OCI-LY3 (cell line): Measurements from ENCODE around the gene APBB2.

Source experiments
- H2AFZ ChIP-seq: fragments of 200-600, 300-600 bp; shearing (Covaris generic); 2 replicates; pipeline ENCODE4 v1.6.0; 2014; ENCODE audit warnings: antibody characterized with exemption, low read depth, low read length
- H3K27ac ChIP-seq: fragments of 200-600, 300-600 bp; sonication (generic); 2 replicates; pipeline ENCODE4 v1.5.1; 2014; ENCODE audit warnings: mild to moderate bottlenecking, low read length, moderate library complexity, mixed read lengths
- H3K27me3 ChIP-seq: fragments of 200-600, 300-600 bp; sonication (generic); 2 replicates; pipeline ENCODE4 v1.6.1; 2014; ENCODE audit warnings: low read depth, low read length, mixed read lengths
- H3K36me3 ChIP-seq: fragments of 200-600, 300-600 bp; sonication (generic); replicated peaks from 2 replicates; pipeline ENCODE3; 2014; ENCODE audit warnings: low read depth, low read length, mixed read lengths
- H3K4me1 ChIP-seq: fragments of 300-600, 200-600 bp; sonication (generic); 2 replicates; pipeline ENCODE4 v1.6.1; 2014; ENCODE audit warnings: low read length, mixed read lengths
- H3K4me2 ChIP-seq: fragments of 200-600, 300-600 bp; sonication (generic); 2 replicates; pipeline ENCODE4 v1.6.1; 2014; ENCODE audit warnings: low read length, mixed read lengths
- H3K4me3 ChIP-seq: fragments of 300-600, 200-600 bp; sonication (generic); 2 replicates; pipeline ENCODE4 v1.5.1; 2014; ENCODE audit warnings: antibody characterized with exemption, mild to moderate bottlenecking, low read length, moderate library complexity
- H3K79me2 ChIP-seq: fragments of 300-600, 200-600 bp; shearing (Covaris generic); 2 replicates; pipeline ENCODE4 v1.6.1; 2014; ENCODE audit warnings: mild to moderate bottlenecking, low read length, mixed read lengths
- H3K9ac ChIP-seq: fragments of 300-600, 200-600 bp; shearing (Covaris generic); 2 replicates; pipeline ENCODE4 v1.6.0; 2014; ENCODE audit warnings: mild to moderate bottlenecking, low read length, moderate library complexity
- H3K9me3 ChIP-seq: fragments of 200-600, 300-600 bp; shearing (Covaris generic); 2 replicates; pipeline ENCODE4 v1.6.1; 2014; ENCODE audit warnings: low read length, mixed read lengths; ENCODE audit not compliant: insufficient read depth
- H4K20me1 ChIP-seq: fragments of 200-600, 300-600 bp; sonication (generic); 2 replicates; pipeline ENCODE4 v1.6.1; 2016; ENCODE audit warnings: low read length, mixed read lengths; ENCODE audit not compliant: insufficient read depth
- CTCF ChIP-seq: fragments of 200-600, 300-600 bp; sonication (generic); IDR thresholded peaks from 2 replicates; pipeline ENCODE4 v1.5.1; 2014; ENCODE audit warnings: antibody characterized with exemption, low read length, low read depth
- EZH2phosphoT487 ChIP-seq: fragments of 200-600 bp; shearing (Covaris generic); IDR thresholded peaks from 2 replicates; pipeline ENCODE4 v1.6.1; 2018; ENCODE audit warnings: antibody characterized with exemption, mixed run types, low read depth

The APBB2 gene

GRCh38 chr4:41179498-41180195 lies 34.7 kb downstream of the APBB2 start:
- Histone ChIP-seq H3K79me2 (no peaks in the 10 kb centered on the region), H2AFZ (no peak overlapping the region), H3K4me3 (no peak overlapping the region), H3K4me2 (no peak overlapping the region), H3K27ac (no peak overlapping the region), H3K9me3 (no peaks in the 10 kb centered on the region), H3K4me1 (no peaks in the 10 kb centered on the region), H3K9ac (no peak overlapping the region), H3K36me3 (no peaks in the 10 kb centered on the region), H3K27me3 (no peaks in the 10 kb centered on the region), H4K20me1 (no peaks in the 10 kb centered on the region)
- no peak for TF ChIP-seq EZH2phosphoT487
- TF ChIP-seq CTCF = no peak

GRCh38 chr4:41178372-41179370 lies 35.7 kb downstream of the APBB2 start:
- Histone ChIP-seq H3K79me2 (no peaks in the 10 kb centered on the region), H4K20me1 (no peaks in the 10 kb centered on the region), H3K36me3 (no peaks in the 10 kb centered on the region), H3K27me3 (no peaks in the 10 kb centered on the region), H3K27ac (no peak overlapping the region), H2AFZ (no peak overlapping the region), H3K4me1 (no peaks in the 10 kb centered on the region), H3K9ac (no peak overlapping the region), H3K9me3 (no peaks in the 10 kb centered on the region), H3K4me2 (no peak overlapping the region), H3K4me3 (no peak overlapping the region)
- TF ChIP-seq EZH2phosphoT487 = no peak
- TF ChIP-seq CTCF = no peak

GRCh38 chr4:41177016-41177415 lies 37.3 kb downstream of the APBB2 start:
- Histone ChIP-seq H3K27me3 (no peaks in the 10 kb centered on the region), H3K9ac (no peak overlapping the region), H3K36me3 (no peaks in the 10 kb centered on the region), H4K20me1 (no peaks in the 10 kb centered on the region), H3K27ac (no peak overlapping the region), H3K4me1 (peaks cover 9% of the 10 kb centered on the region), H3K79me2 (no peaks in the 10 kb centered on the region), H3K9me3 (no peaks in the 10 kb centered on the region), H3K4me3 (no peak overlapping the region), H3K4me2 (no peak overlapping the region), H2AFZ (no peak overlapping the region)
- TF ChIP-seq CTCF = no peak
- TF ChIP-seq EZH2phosphoT487 = no peak

- Histone ChIP-seq H3K27me3 (no peaks in the 10 kb centered on the region), H3K4me1 (peaks cover 9% of the 10 kb centered on the region), H3K27ac (no peak overlapping the region), H3K9me3 (no peaks in the 10 kb centered on the region), H3K79me2 (no peaks in the 10 kb centered on the region), H2AFZ (no peak overlapping the region), H3K4me3 (no peak overlapping the region), H3K36me3 (no peaks in the 10 kb centered on the region), H3K9ac (no peak overlapping the region), H3K4me2 (no peak overlapping the region), H4K20me1 (no peaks in the 10 kb centered on the region)
- TF ChIP-seq CTCF (no peak), EZH2phosphoT487 (no peak)
Observed at GRCh38 chr4:41176340-41176739, 38.0 kb downstream of the APBB2 start.
